A549 (cell line): ENCODE results near the gene CD200R1L.

Experiments
- CBX2 ChIP-seq: fragments of 200-600 bp; sonication (generic); IDR thresholded peaks from 2 replicates; pipeline ENCODE4 v1.6.1; 2016; ENCODE audit warnings: low read depth, mild to moderate bottlenecking, borderline replicate concordance
- EP300 ChIP-seq, 2 experiments: fragments of >200 bp; sonication (Bioruptor Twin); formaldehyde crosslinking; IDR thresholded peaks; 2 replicates in 1 of 2; 3 replicates in 1 of 2; pipeline ENCODE4 v1.6.1; 2016 to 2017
- HMGXB4 ChIP-seq: fragments of 250-450 bp; sonication (Bioruptor Pico); IDR thresholded peaks from 2 replicates; pipeline ENCODE4 v1.5.0; 2021; ENCODE audit warnings: mild to moderate bottlenecking, moderate library complexity, borderline replicate concordance
- KDM1A ChIP-seq: fragments of 200-600 bp; sonication (generic); IDR thresholded peaks from 2 replicates; pipeline ENCODE4 v1.6.1; 2016; ENCODE audit warnings: low read depth, mild to moderate bottlenecking
- POLR2A ChIP-seq: IDR thresholded peaks from 2 replicates; pipeline ENCODE4 v1.6.1; 2012; ENCODE audit warnings: mild to moderate bottlenecking, low read length
- RAD21 ChIP-seq, 2 experiments: fragments of >200 bp in 1 of 2; sonication (Bioruptor Twin) in 1 of 2; formaldehyde crosslinking in 1 of 2; IDR thresholded peaks in 1 of 2; conservative IDR thresholded peaks in 1 of 2; 2 replicates in 1 of 2; 3 replicates in 1 of 2; pipeline ENCODE4 v1.6.1; 2012 to 2018; ENCODE audit warnings: inconsistent platforms in 1 of 2
- RCOR1 ChIP-seq: fragments of 150-350 bp; IDR thresholded peaks from 2 replicates; pipeline ENCODE4 v1.6.1; 2014; ENCODE audit warnings: antibody characterized with exemption, low read length, low read depth
- RFX5 ChIP-seq: fragments of 450-650 bp; IDR thresholded peaks from 2 replicates; pipeline ENCODE4 v1.7.1; 2014; ENCODE audit warnings: antibody characterized with exemption, mild to moderate bottlenecking, moderate library complexity
- SMC3 ChIP-seq: fragments of >200 bp; sonication (Bioruptor Twin); formaldehyde crosslinking; IDR thresholded peaks from 3 replicates; pipeline ENCODE4 v1.6.1; 2018; ENCODE audit warnings: inconsistent platforms
- TF ChIP-seq, protein P1 (sequence below): fragments of 200-600 bp; sonication (generic); IDR thresholded peaks from 2 replicates; pipeline ENCODE4 v1.6.1; 2016; ENCODE audit warnings: antibody characterized with exemption, mild to moderate bottlenecking, moderate library complexity
- TF ChIP-seq, protein P2 (sequence below): fragments of >200 bp; sonication (Bioruptor Twin); formaldehyde crosslinking; IDR thresholded peaks from 3 replicates; pipeline ENCODE4 v1.5.1; 2016

GRCh38 chr3:112817797-112818196, 28.9 kb downstream of the CD200R1L start:
- TF ChIP-seq, protein P1, sequence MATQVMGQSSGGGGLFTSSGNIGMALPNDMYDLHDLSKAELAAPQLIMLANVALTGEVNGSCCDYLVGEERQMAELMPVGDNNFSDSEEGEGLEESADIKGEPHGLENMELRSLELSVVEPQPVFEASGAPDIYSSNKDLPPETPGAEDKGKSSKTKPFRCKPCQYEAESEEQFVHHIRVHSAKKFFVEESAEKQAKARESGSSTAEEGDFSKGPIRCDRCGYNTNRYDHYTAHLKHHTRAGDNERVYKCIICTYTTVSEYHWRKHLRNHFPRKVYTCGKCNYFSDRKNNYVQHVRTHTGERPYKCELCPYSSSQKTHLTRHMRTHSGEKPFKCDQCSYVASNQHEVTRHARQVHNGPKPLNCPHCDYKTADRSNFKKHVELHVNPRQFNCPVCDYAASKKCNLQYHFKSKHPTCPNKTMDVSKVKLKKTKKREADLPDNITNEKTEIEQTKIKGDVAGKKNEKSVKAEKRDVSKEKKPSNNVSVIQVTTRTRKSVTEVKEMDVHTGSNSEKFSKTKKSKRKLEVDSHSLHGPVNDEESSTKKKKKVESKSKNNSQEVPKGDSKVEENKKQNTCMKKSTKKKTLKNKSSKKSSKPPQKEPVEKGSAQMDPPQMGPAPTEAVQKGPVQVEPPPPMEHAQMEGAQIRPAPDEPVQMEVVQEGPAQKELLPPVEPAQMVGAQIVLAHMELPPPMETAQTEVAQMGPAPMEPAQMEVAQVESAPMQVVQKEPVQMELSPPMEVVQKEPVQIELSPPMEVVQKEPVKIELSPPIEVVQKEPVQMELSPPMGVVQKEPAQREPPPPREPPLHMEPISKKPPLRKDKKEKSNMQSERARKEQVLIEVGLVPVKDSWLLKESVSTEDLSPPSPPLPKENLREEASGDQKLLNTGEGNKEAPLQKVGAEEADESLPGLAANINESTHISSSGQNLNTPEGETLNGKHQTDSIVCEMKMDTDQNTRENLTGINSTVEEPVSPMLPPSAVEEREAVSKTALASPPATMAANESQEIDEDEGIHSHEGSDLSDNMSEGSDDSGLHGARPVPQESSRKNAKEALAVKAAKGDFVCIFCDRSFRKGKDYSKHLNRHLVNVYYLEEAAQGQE = no peak
- TF ChIP-seq RFX5 (no peak), POLR2A (no peak), KDM1A (no peak), HMGXB4 (CRISPR knock-in tag) (no peak), RCOR1 (no peak), RAD21 (conservative IDR thresholded peaks at IDR 0.05 in 1 of 2, IDR thresholded peaks at IDR 0.05 in 1 of 2) (no peak), SMC3 (no peak), EP300 (IDR thresholded peaks at IDR 0.05) (no peak), CBX2 (no peak)
- TF ChIP-seq, protein P2, sequence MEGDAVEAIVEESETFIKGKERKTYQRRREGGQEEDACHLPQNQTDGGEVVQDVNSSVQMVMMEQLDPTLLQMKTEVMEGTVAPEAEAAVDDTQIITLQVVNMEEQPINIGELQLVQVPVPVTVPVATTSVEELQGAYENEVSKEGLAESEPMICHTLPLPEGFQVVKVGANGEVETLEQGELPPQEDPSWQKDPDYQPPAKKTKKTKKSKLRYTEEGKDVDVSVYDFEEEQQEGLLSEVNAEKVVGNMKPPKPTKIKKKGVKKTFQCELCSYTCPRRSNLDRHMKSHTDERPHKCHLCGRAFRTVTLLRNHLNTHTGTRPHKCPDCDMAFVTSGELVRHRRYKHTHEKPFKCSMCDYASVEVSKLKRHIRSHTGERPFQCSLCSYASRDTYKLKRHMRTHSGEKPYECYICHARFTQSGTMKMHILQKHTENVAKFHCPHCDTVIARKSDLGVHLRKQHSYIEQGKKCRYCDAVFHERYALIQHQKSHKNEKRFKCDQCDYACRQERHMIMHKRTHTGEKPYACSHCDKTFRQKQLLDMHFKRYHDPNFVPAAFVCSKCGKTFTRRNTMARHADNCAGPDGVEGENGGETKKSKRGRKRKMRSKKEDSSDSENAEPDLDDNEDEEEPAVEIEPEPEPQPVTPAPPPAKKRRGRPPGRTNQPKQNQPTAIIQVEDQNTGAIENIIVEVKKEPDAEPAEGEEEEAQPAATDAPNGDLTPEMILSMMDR = no peak
